ENCODE data around the gene SERPINB10. TPM values are rescaled to one million over a fixed set of nuclear protein-coding genes. Genes with fewer than 3 reads are reported as not detected.

SERPINB10 gene
- total and polyA plus RNA-seq, 9 of the 15 experiments (the other 6 are each of a cell fraction or from before 2014, with no cell fraction given): not detected

DNA sequence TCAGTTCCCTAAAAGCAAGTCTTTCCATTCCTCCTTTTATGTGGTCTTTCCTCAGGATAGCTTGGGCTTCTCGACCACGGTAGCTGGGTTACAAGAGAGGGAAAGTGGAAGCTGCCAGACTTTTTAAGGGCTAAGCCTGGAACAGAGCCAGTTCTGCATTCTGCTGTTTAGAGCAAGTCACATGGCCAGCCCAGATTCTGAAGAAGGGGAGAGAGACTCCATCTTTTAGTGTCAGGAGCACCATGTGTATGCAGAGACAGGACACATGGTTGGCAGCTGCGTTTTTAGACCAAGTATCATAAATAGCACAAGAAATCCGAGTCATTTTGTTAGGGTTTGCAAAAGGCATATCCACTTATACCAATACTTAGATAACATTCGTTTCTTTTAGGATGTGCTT is 46.1 kb downstream of the SERPINB10 start:
- Histone ChIP-seq H3K36me3 (ENCODE audit: control insufficient read depth, insufficient read depth, low read length) (no peaks in the 10 kb centered on the region), H3K27me3 (ENCODE audit: control insufficient read depth in 2 of 2, insufficient read depth in 2 of 2, low read length in 2 of 2) (no peaks in the 10 kb centered on the region), H3K4me2 (ENCODE audit: insufficient read depth, low read length) (no peak overlapping the region), H3K79me2 (ENCODE audit: control insufficient read depth, insufficient read depth, low read length) (no peaks in the 10 kb centered on the region), H3K4me1 (replicated peaks in 1 of 2; ENCODE audit: control insufficient read depth in 2 of 2, insufficient read depth in 2 of 2, low read length in 2 of 2) (peaks cover 0 to 7% of the 10 kb centered on the region in 2 experiments; a peak in 2 of 5 replicates), H3K27ac (ENCODE audit: extremely low read depth, low read depth, low read length) (no peak overlapping the region), H4K20me1 (replicated peaks; ENCODE audit: control insufficient read depth, insufficient read depth, low read length) (no peaks in the 10 kb centered on the region), H3K9me1 (ENCODE audit: control insufficient read depth, insufficient read depth, low read length) (no peaks in the 10 kb centered on the region), H3K4me3 (no peak overlapping the region), H3K9ac (ENCODE audit: insufficient read depth in 1 of 2, low read depth in 2 of 2, low read length in 2 of 2) (no peak overlapping the region), H3K9me3 (replicated peaks; ENCODE audit: control insufficient read depth, insufficient read depth, low read depth, low read length) (no peaks in the 10 kb centered on the region), H2AFZ (ENCODE audit: low read depth, low read length) (no peak overlapping the region)
- no peak for TF ChIP-seq ZNF121 (CRISPR knock-in tag; conservative IDR thresholded peaks at IDR 0.05)
- TF ChIP-seq, protein P1, sequence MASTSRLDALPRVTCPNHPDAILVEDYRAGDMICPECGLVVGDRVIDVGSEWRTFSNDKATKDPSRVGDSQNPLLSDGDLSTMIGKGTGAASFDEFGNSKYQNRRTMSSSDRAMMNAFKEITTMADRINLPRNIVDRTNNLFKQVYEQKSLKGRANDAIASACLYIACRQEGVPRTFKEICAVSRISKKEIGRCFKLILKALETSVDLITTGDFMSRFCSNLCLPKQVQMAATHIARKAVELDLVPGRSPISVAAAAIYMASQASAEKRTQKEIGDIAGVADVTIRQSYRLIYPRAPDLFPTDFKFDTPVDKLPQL (IDR thresholded peaks at IDR 0.05; ENCODE audit: extremely low read depth, insufficient read length): no peak
- no peak for TF ChIP-seq JUN (IDR thresholded peaks at IDR 0.05; ENCODE audit: borderline replicate concordance, low read depth, low read length)
- TF ChIP-seq JUN (CRISPR knock-in tag; IDR thresholded peaks at IDR 0.05; ENCODE audit: borderline replicate concordance): no peak
- TF ChIP-seq TCF7L2 (IDR thresholded peaks at IDR 0.05; ENCODE audit: low read depth, low read length): no peak
- no peak for TF ChIP-seq PHB2 (IDR thresholded peaks at IDR 0.05; ENCODE audit: low read depth)
- TF ChIP-seq, protein P2, sequence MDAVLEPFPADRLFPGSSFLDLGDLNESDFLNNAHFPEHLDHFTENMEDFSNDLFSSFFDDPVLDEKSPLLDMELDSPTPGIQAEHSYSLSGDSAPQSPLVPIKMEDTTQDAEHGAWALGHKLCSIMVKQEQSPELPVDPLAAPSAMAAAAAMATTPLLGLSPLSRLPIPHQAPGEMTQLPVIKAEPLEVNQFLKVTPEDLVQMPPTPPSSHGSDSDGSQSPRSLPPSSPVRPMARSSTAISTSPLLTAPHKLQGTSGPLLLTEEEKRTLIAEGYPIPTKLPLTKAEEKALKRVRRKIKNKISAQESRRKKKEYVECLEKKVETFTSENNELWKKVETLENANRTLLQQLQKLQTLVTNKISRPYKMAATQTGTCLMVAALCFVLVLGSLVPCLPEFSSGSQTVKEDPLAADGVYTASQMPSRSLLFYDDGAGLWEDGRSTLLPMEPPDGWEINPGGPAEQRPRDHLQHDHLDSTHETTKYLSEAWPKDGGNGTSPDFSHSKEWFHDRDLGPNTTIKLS (IDR thresholded peaks at IDR 0.05; ENCODE audit: borderline replicate concordance, low read depth): no peak
- TF ChIP-seq ZNF695 (CRISPR knock-in tag; IDR thresholded peaks at IDR 0.05): no peak
- no peak for TF ChIP-seq FIP1L1 (IDR thresholded peaks at IDR 0.05; ENCODE audit: low read depth, low read length, poor library complexity, severe bottlenecking)
- no peak for TF ChIP-seq RHOXF2B (CRISPR knock-in tag; conservative IDR thresholded peaks at IDR 0.05)
- TF ChIP-seq BRF1 (IDR thresholded peaks at IDR 0.05; ENCODE audit: borderline replicate concordance, extremely low read depth, insufficient read length): no peak
- TF ChIP-seq, protein P3, sequence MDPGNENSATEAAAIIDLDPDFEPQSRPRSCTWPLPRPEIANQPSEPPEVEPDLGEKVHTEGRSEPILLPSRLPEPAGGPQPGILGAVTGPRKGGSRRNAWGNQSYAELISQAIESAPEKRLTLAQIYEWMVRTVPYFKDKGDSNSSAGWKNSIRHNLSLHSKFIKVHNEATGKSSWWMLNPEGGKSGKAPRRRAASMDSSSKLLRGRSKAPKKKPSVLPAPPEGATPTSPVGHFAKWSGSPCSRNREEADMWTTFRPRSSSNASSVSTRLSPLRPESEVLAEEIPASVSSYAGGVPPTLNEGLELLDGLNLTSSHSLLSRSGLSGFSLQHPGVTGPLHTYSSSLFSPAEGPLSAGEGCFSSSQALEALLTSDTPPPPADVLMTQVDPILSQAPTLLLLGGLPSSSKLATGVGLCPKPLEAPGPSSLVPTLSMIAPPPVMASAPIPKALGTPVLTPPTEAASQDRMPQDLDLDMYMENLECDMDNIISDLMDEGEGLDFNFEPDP (CRISPR knock-in tag; IDR thresholded peaks at IDR 0.05): no peak
- no peak for TF ChIP-seq PHTF2 (CRISPR knock-in tag; IDR thresholded peaks at IDR 0.05)
- TF ChIP-seq RBFOX2 (IDR thresholded peaks at IDR 0.05; ENCODE audit: low read depth, low read length): no peak
- no peak for TF ChIP-seq CBFA2T2 (conservative IDR thresholded peaks at IDR 0.05)
- TF ChIP-seq ZNF282 (CRISPR knock-in tag; IDR thresholded peaks at IDR 0.05): no peak
- no peak for TF ChIP-seq NFIC (IDR thresholded peaks at IDR 0.05)
- TF ChIP-seq MEF2D (tag; conservative IDR thresholded peaks at IDR 0.05; ENCODE audit: low read depth): no peak
- TF ChIP-seq, protein P4, sequence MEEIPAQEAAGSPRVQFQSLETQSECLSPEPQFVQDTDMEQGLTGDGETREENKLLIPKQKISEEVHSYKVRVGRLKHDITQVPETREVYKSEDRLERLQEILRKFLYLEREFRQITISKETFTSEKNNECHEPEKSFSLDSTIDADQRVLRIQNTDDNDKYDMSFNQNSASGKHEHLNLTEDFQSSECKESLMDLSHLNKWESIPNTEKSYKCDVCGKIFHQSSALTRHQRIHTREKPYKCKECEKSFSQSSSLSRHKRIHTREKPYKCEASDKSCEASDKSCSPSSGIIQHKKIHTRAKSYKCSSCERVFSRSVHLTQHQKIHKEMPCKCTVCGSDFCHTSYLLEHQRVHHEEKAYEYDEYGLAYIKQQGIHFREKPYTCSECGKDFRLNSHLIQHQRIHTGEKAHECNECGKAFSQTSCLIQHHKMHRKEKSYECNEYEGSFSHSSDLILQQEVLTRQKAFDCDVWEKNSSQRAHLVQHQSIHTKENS (CRISPR knock-in tag; IDR thresholded peaks at IDR 0.05): no peak
- ChIA-PET POLR2A (no interaction called here), CTCF (ENCODE audit: low intra/inter-chr PET ratio) (no interaction called here)
- BruUV-seq (replicated peaks): no TSS peak
- intact Hi-C loops (cut with micrococcal nuclease) (no loop called here), in situ Hi-C loops (cut with MboI) (no loop called here)
- no peak for ATAC-seq
- WGBS (ENCODE audit: insufficient coverage, low coverage, missing lambda C conversion rate): 0% methylated on average over 5 of the region's 5 CpGs
- DNase-seq (ENCODE audit: extremely low read depth in 1 of 4, low spot score in 3 of 4): no peak
- FAIRE-seq: no peak
